Progenitor cell of endocrine pancreas (in vitro differentiated cells): Measurements from ENCODE around the gene SUZ12. TPM values are rescaled to one million over a fixed set of nuclear protein-coding genes. Genes with fewer than 3 reads are reported as not detected.
"Not testable (repeated sequence)": the region's sequence is repeated elsewhere in the genome, so short reads cannot be mapped to it uniquely, and the experiment has no call there.

Experiments used
- DNase-seq: peaks from one replicate; pipeline ENCODE4 v3.0.0; 2021; ENCODE audit warnings: low spot score; ENCODE audit not compliant: unreplicated experiment
- H3K27ac Mint-ChIP-seq: 2 replicates; pipeline ENCODE4 v1.8.0; 2021; ENCODE audit warnings: mild to moderate bottlenecking, moderate library complexity, mixed read lengths
- H3K27me3 Mint-ChIP-seq: 2 replicates; pipeline ENCODE4 v1.8.0; 2021; ENCODE audit warnings: mixed read lengths
- H3K36me3 Mint-ChIP-seq: 2 replicates; pipeline ENCODE4 v1.8.0; 2022; ENCODE audit warnings: mixed read lengths; ENCODE audit not compliant: insufficient read depth
- H3K4me1 Mint-ChIP-seq: 2 replicates; pipeline ENCODE4 v1.8.0; 2021; ENCODE audit warnings: low read depth, mixed read lengths
- H3K4me3 Mint-ChIP-seq: 2 replicates; pipeline ENCODE4 v1.8.0; 2021; ENCODE audit warnings: low read depth, mild to moderate bottlenecking, moderate library complexity, mixed read lengths
- H3K9me3 Mint-ChIP-seq: 2 replicates; pipeline ENCODE4 v1.8.0; 2021; ENCODE audit warnings: low read depth, mixed read lengths
- CTCF ChIP-seq: fragments of 200-600 bp; sonication (generic); IDR thresholded peaks from one replicate; pipeline ENCODE4 v1.5.0; 2021; ENCODE audit warnings: antibody characterized with exemption, mild to moderate bottlenecking; ENCODE audit not compliant: unreplicated experiment
- total RNA-seq: library from RNA; stranded (reverse); gene quantifications from 2 replicates; pipeline ENCODE4 v1.2.1, GENCODE V29; 2021

Gene SUZ12
- total RNA-seq, 1 donor from 2014 or later, result 38.3 TPM

- not testable (repeated sequence) for H3K27me3 Mint-ChIP-seq, H3K9me3 Mint-ChIP-seq, H3K27ac Mint-ChIP-seq, H3K4me3 Mint-ChIP-seq, DNase-seq, H3K4me1 Mint-ChIP-seq
- H3K36me3 Mint-ChIP-seq, result peaks cover 16% of the 10 kb centered on the region
These were observed 15.1 kb downstream of the SUZ12 start for GRCh38 chr17:31951953-31952352.

- H3K4me3 Mint-ChIP-seq, H3K4me1 Mint-ChIP-seq, H3K27ac Mint-ChIP-seq, H3K27me3 Mint-ChIP-seq, H3K9me3 Mint-ChIP-seq, DNase-seq: not testable (repeated sequence)
- H3K36me3 Mint-ChIP-seq, result peaks cover 16% of the 10 kb centered on the region
These were observed 27.3 kb downstream of the SUZ12 start for GRCh38 chr17:31964131-31964530.

- Mint-ChIP-seq H3K4me3 (no peak overlapping the region), H3K27ac (no peak overlapping the region), H3K36me3 (peaks cover 13% of the 10 kb centered on the region), H3K4me1 (no peaks in the 10 kb centered on the region), H3K9me3 (no peaks in the 10 kb centered on the region), H3K27me3 (no peaks in the 10 kb centered on the region)
- no peak for TF ChIP-seq CTCF
- no peak for DNase-seq
These were observed 30.8 kb downstream of the SUZ12 start for GRCh38 chr17:31967648-31968047.

GRCh38 chr17:31970416-31970815 is 33.6 kb downstream of the SUZ12 start:
- DNase-seq, H3K36me3 Mint-ChIP-seq, H3K4me3 Mint-ChIP-seq, H3K9me3 Mint-ChIP-seq, H3K4me1 Mint-ChIP-seq, H3K27me3 Mint-ChIP-seq: not testable (repeated sequence)
- peak overlapping the region; percentile 69 for H3K27ac Mint-ChIP-seq

GRCh38 chr17:31974269-31975071 is 37.7 kb downstream of the SUZ12 start:
- H3K4me1 Mint-ChIP-seq, DNase-seq, H3K9me3 Mint-ChIP-seq, H3K27ac Mint-ChIP-seq, H3K27me3 Mint-ChIP-seq, H3K4me3 Mint-ChIP-seq: not testable (repeated sequence)
- H3K36me3 Mint-ChIP-seq, result peaks cover 10% of the 10 kb centered on the region

GRCh38 chr17:31975391-31975790 is 38.6 kb downstream of the SUZ12 start:
- H3K36me3 Mint-ChIP-seq, H3K4me3 Mint-ChIP-seq, H3K27me3 Mint-ChIP-seq, H3K9me3 Mint-ChIP-seq, DNase-seq, H3K27ac Mint-ChIP-seq, H3K4me1 Mint-ChIP-seq: not testable (repeated sequence)

DNA sequence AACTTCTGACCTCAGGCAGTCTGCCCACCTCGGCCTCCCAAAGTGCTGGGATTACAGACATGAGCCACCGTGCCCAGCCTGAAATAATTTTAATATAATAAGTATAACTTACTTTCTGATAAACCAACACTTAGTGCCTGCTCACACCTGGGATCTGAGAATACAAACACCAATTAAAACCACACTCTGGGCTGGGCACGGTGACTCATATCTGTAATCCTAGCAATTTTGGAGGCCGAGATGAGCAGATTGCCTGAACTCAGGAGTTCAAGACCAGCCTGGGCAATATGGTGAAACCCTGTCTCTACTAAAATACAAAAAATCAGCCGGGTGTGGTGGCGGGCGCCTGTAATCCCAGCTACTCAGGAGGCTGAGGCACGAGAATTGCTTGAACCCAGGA is 55.0 kb downstream of the SUZ12 start:
- peaks cover 16% of the 10 kb centered on the region for H3K36me3 Mint-ChIP-seq
- not testable (repeated sequence) for H3K4me3 Mint-ChIP-seq, H3K27ac Mint-ChIP-seq, H3K9me3 Mint-ChIP-seq, H3K27me3 Mint-ChIP-seq, DNase-seq, H3K4me1 Mint-ChIP-seq

- TF ChIP-seq CTCF, result no peak
- Mint-ChIP-seq H3K4me1 (no peaks in the 10 kb centered on the region), H3K9me3 (no peaks in the 10 kb centered on the region), H3K27ac (no peak overlapping the region), H3K4me3 (no peak overlapping the region), H3K27me3 (no peaks in the 10 kb centered on the region), H3K36me3 (peaks cover 16% of the 10 kb centered on the region)
- DNase-seq, result no peak
These were observed 60.2 kb downstream of the SUZ12 start for GRCh38 chr17:31997005-31997404.
